Stimulated activated CD4-positive, alpha-beta T cell treated with anti-CD3 and anti-CD28 coated beads, TNF-alpha, amount 100 ng/mL, for 24 hours (primary cell): ENCODE measurements around the gene NKAIN2.

Experiments
- DNase-seq, 3 experiments: peaks; one replicate each; pipeline ENCODE4 v3.0.0-alpha.2; 2020; ENCODE audit warnings: low read depth in 3 of 3

NKAIN2 gene

GRCh38 chr6:123803504-123804013, at the start of gene NKAIN2:
Gene NKAIN2, plus strand, starts transcription at chr6:123803865.
- DNase-seq: peak in 1 of 3 experiments; percentile 4

GRCh38 chr6:123759472-123759871, 44.2 kb upstream of the NKAIN2 start:
- no peak for DNase-seq

DNA sequence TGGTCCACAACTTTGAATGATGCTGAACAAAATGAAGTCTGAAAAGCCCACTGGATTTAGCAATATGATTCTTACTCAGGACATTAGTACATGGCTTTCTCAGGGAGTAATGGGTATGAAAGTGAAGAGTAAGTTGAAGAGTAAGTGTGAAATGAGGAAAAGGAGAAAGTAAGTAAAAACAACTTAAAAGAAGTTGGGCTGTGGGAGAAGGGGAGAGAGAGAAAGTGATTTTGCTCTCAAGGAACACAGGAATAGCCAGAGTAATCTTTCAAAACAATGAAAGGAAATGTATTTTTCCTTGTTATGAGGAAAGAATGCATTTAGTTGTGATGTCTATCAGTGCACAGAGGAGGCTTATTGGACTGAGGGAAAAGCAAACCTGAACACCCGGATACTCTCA, 39.8 kb upstream of the NKAIN2 start:
- no peak for DNase-seq

GRCh38 chr6:123764722-123765121, 38.9 kb upstream of the NKAIN2 start:
- DNase-seq: no peak

DNA sequence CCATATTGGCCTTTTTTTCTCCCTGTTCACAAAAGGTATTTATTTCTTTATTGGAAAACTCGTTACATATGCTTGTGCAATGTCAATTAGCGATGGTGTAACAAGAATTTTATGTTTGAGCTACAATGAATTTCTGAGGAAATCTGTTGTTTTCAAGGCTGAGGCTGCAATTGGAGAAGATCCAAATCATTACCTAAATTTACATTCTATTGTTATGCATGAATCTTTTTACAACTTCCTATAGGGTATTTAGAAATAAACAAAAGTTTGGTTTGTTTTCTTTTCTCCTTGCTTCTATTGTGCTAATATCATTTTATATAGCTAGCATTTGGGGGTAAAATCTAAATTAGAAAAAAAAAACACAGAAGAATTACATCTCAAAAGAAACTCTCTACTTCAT, 34.7 kb upstream of the NKAIN2 start:
- no peak for DNase-seq

DNA sequence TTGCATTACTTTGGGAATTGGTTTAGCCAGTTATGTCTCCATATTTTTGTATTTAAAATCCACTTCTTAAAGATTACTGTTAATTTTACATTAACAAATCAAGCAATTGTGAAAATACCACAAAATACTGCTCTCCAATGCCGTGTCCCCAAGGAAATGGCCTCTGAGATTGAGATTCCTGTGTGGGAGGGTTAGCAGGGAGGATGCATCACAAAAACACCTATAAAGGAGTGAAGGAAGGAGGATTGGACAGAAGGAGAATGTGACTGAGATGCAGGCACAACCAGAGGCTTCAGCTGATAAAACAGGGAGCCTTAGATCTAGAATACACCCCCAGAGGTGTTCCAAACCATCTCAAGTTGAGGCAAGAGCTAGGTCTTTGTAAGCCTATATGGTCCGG, 34.2 kb upstream of the NKAIN2 start:
- DNase-seq: no peak

GRCh38 chr6:123770247-123770949, 33.3 kb upstream of the NKAIN2 start:
- no peak for DNase-seq

DNA sequence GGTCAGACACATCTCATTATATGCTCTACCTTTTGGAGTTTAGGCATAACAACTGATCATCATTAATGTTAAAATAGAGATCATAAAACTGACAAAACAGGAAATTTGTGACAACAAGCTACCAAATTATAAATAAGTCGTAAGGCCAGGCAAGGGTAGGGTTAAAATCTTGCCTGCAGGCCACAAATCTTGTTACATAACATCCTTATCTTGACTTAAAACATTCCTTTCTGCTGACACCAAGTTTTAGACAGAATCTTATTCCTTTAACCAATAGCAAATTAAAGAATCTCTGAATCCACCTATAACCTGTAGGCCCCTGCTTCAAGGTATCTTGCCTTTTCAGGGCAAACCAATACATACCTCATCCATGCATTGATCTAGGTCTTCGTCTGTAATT, 32.5 kb upstream of the NKAIN2 start:
- no peak for DNase-seq

DNA sequence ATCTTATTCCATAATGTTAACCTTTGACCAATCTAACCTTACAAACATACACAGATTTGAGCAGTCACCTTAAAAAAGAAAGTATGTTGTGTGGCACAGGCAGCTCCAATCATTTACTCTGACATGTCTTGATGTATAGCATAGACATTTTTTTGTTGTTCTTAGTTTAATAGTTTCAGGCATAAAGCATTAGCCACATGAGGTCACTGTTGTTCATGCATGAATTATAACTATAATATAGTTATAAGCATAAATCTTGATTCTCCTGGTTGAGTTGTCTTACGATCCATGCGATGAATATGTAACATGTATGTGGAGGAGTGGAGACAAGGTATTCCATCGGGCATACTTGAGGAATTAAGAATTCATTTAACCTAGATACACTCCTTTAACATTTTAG, 26.1 kb upstream of the NKAIN2 start:
- no peak for DNase-seq

GRCh38 chr6:123780021-123780420, 23.6 kb upstream of the NKAIN2 start:
- no peak for DNase-seq

DNA sequence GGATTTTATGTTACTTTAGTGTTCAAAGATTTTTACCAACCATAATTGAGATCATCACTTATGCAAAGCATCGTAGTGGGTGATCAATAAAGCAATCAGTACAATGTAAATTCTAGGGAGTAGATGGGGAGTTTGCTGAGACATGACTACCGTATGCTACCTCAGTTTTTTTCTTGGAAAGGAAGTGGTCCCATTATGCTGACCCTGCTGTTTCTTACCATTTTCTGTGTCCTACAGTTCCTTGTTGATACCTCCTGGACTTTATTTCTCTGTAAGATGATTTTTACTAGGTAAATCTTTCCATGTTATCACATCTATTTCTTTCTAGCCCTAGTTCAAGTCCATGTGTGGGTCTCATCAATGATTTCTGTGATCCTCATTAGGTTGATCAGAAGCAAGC, 19.3 kb upstream of the NKAIN2 start:
- DNase-seq: no peak

DNA sequence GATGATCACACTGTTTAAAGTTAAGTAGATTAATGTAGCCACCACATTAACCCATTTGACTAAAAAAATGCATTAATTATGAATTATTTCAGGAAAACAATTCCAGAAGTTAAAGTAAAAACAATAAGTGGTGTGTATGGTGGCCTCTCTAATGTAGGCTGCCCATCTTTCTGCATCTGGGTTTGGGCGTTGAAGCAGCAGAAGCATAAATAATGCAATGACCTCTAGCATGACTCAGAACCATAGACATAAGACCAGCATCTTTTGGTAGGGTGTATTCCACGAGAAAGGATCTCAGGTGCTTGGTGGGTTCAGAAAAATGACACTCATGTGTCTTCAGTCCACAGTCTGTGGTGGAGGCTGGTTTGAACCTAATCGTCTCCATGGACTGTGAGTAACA, 18.6 kb upstream of the NKAIN2 start:
- no peak for DNase-seq

GRCh38 chr6:123788319-123788718, 15.3 kb upstream of the NKAIN2 start:
- no peak for DNase-seq

DNA sequence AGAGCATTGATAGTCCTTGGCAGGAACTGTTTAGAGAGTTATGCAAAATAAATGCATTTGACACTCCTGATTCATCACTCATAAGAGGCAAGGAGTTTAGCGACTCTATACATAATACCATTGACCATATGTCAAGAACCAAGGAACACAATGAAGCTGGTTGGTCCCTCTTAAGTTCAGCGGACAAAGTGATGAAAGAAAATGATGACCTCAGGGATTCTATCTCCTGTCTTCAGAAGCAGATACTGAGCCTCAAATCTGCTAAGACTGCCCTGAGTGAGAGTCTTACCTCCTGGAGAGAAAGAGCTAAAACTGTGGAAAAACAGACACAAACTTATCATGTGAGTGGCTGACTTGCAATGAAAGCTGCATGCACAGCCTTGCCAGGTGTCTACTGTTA, 9.5 kb upstream of the NKAIN2 start:
- no peak for DNase-seq

- DNase-seq: no peak
These were observed 8.9 kb upstream of the NKAIN2 start for GRCh38 chr6:123794799-123795198.

DNA sequence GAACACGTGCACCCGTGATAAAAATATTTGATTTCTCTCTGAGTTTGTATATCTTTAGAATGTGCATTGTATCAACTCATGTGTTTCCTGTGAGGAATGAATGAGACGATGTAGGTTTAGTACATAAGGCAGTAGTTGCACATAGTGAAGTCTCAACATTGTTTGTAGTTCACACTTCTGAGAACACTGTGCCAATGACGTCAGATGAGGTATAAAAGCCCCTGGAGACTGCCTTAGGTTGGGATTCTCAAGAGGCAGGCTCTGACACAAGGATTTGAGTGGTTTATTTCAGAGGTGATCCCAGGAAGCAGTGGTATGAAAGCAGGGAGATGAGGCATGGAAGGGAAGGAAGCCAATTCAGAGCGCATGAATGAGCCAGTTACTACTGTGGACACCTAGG, 2.6 kb upstream of the NKAIN2 start:
- DNase-seq: no peak

GRCh38 chr6:123802351-123802696, 1.3 kb upstream of the NKAIN2 start:
- DNase-seq: no peak

DNA sequence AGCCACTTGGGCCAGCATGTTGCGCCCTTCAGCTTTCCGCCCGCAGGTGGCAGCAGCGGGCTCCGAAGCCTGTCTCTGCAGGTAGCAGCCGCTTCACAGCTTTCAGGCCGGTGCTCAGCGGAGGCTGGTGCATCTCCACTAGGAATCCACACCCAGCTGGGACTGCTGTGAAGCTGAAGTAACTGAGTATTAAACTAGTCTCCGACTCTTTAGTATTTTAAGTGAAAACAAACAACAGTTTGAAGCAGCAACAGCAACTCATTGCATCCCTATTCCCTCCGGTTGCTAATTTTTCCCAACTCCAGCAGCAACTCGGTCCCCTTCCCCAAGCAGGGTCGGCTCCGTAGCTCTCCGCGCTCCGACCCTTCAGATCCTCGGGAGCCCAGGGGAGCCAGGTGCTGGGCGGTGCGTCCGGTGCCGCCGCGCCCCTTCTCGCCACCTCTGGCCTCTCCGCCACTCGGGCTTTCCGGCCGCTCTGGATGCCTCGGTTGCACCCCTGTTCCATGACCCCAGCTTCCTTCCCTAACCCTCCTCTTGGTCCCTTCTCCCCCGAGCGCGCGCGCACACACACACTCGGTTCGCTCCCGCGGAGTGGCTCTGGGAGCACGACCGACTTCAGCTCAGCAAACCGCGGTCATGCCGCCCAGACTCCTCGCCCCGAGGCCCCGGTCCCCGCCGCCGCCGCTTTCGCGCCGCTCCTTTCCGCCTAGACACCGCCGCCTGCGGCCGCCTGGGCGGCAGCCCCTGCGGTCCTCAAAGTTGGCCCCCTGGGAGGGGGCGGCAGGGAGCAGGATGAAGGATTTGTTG, 765 bp upstream of the NKAIN2 start:
- DNase-seq: peak; percentile 27 to 71 (median 40)

DNA sequence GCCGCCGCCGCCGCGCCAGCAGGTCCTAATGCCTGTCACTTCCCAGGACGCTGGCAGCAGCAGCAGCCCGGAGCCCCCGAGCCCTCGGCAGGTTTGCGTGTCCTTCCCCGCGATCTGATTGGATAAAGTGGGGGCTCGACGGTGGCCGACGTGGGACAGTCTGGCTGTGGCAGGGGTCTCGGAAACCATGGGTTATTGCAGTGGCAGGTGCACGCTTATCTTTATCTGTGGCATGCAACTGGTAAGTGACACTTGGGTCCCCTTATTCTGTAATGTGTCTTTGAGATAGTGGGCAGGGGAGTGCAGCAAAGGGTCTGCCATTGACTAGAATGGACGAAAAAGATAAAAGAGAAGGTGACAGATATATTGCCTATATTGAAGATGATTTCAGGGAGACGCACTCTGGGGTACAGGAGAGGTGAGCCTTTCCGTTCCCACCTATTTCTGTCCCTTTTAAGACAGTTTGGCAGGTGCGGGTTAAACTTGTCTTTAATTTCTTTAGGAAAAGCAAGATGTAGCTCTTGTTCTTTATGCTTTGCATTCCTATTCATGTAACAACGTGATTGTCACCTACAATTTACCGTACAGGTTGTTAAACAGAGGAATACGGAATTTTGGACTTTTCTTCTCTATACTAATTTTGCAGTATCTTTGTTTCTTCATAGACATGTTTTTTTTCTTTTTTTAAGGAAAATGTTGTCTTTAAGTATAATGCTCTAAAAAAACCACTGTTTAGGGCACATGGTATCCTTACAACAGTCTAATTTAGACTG, 535 bp downstream of the NKAIN2 start:
- DNase-seq: no peak

GRCh38 chr6:123804787-123805540, 1.3 kb downstream of the NKAIN2 start:
- DNase-seq: no peak

- no peak for DNase-seq
These were observed 2.3 kb downstream of the NKAIN2 start for GRCh38 chr6:123805921-123806320.

DNA sequence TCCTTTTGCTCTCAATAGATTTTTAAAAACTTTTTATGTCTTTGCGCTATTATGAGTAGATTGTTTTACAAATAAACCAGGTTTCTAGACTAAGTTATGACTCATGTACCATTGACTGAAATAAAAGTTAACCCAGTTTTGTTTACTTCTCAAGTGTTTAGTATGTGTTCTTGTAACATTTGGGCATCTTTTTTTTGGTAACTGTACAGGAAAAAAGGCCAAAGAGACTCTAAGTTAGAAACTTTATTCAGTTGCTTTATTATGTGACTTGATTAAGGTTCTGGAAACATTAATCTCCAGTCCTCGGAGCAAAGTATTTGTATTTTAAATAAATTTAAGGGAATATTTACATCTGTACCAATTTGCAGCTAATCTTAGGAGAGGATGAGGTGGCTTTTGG, 2.9 kb downstream of the NKAIN2 start:
- DNase-seq: no peak
